A204.1 (cell line): Measurements from ENCODE around the gene WDR27.
A peak's percentile ranks its signal among the peaks of the same experiment; 100 is the strongest.
"Not testable (repeated sequence)": the region's sequence is repeated elsewhere in the genome, so short reads cannot be mapped to it uniquely, and the experiment has no call there.

ENCODE experiments used
- FAIRE-seq: peaks from 2 replicates; lab custom pipeline; 2012; peaks lifted over from hg19 to GRCh38; lab: Jason Lieb, UNC

Gene WDR27

GRCh38 chr6:169639653-169640278, 62.1 kb downstream of the WDR27 start:
- FAIRE-seq: no peak

- no peak for FAIRE-seq
Observed at GRCh38 chr6:169638915-169639314, 62.9 kb downstream of the WDR27 start.

- FAIRE-seq: no peak
Observed at GRCh38 chr6:169638388-169638787, 63.4 kb downstream of the WDR27 start.

- no peak for FAIRE-seq
Observed at GRCh38 chr6:169635345-169635744, 66.5 kb downstream of the WDR27 start.

GRCh38 chr6:169632841-169633240, 69.0 kb downstream of the WDR27 start:
- FAIRE-seq: no peak

GRCh38 chr6:169629256-169629655, 72.6 kb downstream of the WDR27 start:
- no peak for FAIRE-seq

GRCh38 chr6:169627736-169628607, 73.9 kb downstream of the WDR27 start:
- FAIRE-seq: no peak

- no peak for FAIRE-seq
Observed at GRCh38 chr6:169626649-169627048, 75.2 kb downstream of the WDR27 start.

- no peak for FAIRE-seq
Observed at GRCh38 chr6:169626169-169626568, 75.7 kb downstream of the WDR27 start.

GRCh38 chr6:169625376-169625775, 76.5 kb downstream of the WDR27 start:
- no peak for FAIRE-seq

GRCh38 chr6:169624785-169625184, 77.0 kb downstream of the WDR27 start:
- FAIRE-seq: no peak

GRCh38 chr6:169623975-169624374, 77.9 kb downstream of the WDR27 start:
- FAIRE-seq: no peak

GRCh38 chr6:169623343-169623742, 78.5 kb downstream of the WDR27 start:
- no peak for FAIRE-seq

GRCh38 chr6:169622618-169623017, 79.2 kb downstream of the WDR27 start:
- no peak for FAIRE-seq

GRCh38 chr6:169621311-169621710, 80.5 kb downstream of the WDR27 start:
- FAIRE-seq: no peak

- no peak for FAIRE-seq
Observed at GRCh38 chr6:169620171-169621130, 81.4 kb downstream of the WDR27 start.

- FAIRE-seq: no peak
Observed at GRCh38 chr6:169619650-169620049, 82.2 kb downstream of the WDR27 start.

GRCh38 chr6:169618526-169619490, 83.0 kb downstream of the WDR27 start:
- no peak for FAIRE-seq

GRCh38 chr6:169617562-169617961, 84.3 kb downstream of the WDR27 start:
- no peak for FAIRE-seq

GRCh38 chr6:169608609-169609008, 93.2 kb downstream of the WDR27 start:
- FAIRE-seq: not testable (repeated sequence)

- FAIRE-seq: peak; percentile 37
Observed at GRCh38 chr6:169604076-169604475, 97.8 kb downstream of the WDR27 start.
